ENCODE data around the gene HCN4. TPM values are rescaled to one million over a fixed set of nuclear protein-coding genes. Genes with fewer than 3 reads are reported as not detected.

HCN4 gene
- total RNA-seq, 4 donors from 2014 or later = 0.75 TPM; not detected in 3

DNA sequence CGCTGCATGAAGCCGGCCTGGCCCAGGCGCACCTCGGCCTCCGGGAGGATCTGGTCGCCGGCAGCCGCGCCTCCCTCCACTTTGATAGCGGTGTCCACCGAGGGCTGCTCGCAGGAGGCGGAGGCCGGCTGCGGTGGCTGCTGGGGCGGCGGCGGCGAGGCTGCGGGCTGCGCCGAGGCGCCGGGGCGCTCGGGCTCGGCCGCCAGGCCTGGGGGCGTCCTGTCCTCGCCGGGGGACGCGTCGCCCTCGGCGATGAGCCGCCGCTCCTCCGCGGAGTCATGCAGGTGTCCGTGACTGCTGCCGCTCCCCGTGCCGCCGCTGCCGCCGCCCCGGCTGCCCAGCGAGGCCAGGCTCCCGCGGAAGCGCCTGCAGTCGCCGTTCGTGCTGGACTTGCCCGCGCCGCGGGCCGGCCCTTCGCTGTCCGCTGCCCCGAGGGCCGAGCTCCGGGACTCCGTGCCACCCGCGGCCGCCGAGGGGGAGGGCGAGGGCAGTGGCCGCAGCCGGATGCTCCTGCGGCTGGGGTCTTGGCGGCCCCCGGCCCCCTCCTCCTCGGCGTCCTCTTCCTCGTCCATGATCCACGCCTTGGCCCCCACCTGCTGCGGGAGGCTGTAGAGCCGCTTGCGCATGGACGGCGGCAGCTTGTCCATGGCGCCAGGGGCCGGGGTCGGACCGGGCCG lies 996 bp downstream of the HCN4 start:
- TF ChIP-seq, protein P1, sequence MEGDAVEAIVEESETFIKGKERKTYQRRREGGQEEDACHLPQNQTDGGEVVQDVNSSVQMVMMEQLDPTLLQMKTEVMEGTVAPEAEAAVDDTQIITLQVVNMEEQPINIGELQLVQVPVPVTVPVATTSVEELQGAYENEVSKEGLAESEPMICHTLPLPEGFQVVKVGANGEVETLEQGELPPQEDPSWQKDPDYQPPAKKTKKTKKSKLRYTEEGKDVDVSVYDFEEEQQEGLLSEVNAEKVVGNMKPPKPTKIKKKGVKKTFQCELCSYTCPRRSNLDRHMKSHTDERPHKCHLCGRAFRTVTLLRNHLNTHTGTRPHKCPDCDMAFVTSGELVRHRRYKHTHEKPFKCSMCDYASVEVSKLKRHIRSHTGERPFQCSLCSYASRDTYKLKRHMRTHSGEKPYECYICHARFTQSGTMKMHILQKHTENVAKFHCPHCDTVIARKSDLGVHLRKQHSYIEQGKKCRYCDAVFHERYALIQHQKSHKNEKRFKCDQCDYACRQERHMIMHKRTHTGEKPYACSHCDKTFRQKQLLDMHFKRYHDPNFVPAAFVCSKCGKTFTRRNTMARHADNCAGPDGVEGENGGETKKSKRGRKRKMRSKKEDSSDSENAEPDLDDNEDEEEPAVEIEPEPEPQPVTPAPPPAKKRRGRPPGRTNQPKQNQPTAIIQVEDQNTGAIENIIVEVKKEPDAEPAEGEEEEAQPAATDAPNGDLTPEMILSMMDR (IDR thresholded peaks at IDR 0.05; ENCODE audit: low read depth) = no peak

DNA sequence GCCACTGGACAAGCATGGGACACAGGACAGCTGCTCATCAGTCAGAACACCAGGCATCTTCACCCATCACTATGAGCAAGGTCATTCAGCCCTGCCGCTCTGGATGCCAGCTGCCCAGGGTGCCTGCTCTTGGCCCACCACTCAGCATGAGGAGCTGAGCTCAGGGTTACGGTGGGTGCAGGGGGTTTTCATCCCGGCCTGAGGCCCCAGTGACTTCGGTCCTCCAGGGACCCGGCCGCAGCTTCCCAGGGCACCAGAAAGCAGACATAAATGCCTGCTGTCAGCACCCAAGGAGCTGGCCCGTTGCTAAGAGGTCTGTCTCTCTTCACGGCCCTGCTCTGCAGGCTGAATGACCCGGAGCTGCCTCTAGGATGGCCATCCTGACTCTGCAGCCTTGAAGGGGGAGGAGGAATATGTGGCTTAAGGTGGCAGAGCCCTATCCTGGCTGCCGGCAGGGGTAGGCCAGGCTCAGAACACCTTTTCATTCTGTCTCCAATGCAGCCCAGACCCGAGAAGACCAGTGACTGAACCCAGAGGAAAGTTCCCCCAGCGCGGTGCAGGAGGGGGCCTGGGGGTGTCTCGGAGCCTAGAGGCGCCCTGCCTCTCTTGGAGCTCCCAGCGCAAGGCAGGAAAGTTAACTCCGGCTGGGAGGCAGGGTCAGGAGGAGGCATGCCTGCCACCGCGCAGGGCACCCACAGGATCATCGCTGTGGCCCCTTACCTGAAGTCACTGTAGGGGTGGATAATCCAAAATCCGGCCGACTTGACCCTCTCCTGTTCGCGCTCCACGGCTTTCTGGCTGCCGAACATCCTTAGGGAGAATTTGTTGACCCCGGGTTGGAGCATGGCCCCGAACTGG lies 1.8 kb downstream of the HCN4 start:
- TF ChIP-seq, protein P1 (IDR thresholded peaks at IDR 0.05; ENCODE audit: low read depth) = no peak

DNA sequence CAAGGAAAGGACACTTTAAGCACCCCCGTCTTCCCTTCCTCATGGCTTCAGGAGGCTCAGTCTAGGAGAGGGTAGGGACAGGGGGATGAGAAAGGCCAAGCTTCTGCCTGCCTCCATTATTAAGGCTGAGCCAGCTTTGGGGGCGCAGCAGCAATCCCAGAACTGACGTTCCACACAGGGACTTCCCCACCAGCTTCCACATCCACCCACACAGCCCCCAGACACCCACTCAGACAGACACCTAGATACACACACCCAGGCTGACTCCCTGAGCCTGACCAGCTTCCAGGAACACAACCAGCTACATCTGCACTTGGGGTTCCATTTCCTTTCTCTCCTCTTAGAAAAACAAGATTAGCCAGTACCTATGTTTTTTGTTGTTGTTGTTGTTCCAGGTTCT lies 4.7 kb downstream of the HCN4 start:
- TF ChIP-seq, protein P1 (IDR thresholded peaks at IDR 0.05; ENCODE audit: low read depth) = no peak

DNA sequence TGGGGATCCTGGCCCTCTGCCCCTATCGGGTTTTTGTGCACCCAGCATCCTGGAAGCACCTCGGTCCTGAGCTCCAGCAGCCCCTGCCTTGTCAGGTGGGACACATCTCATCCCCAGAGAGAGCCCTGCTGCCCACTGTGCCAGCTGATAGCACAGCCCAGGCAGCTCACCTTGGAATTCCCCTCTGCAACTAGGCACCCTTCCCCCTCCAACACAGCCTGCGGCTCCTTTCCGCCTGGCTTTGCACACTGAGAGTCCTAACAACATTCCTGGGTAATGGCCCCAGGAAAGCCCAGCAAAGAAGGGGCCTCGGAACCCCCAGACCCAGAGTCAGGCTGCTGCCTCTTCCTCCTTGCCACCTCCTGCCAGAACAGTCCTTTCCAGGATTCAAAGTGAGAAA lies 5.9 kb downstream of the HCN4 start:
- TF ChIP-seq, protein P1 (IDR thresholded peaks at IDR 0.05; ENCODE audit: low read depth) = no peak

DNA sequence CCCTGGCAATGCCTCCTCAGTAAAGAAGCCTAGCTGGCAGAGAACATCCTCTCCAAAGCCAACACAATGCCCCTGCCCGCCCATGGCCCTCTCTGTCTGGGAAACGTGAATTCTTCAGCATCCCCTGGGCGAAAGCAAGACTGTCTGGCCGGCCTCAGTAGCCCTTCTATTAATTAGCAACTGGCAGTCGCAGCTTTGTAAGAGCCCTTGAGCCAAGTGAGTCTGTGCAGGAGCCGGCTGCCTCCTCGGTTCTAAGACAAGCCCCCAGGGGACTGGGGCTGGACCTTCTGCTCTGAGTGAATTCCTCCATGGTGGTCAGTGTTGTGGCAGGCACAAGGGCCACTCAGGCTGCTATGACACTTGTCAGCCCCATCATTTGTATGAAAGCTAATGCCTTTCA lies 7.4 kb downstream of the HCN4 start:
- TF ChIP-seq, protein P1 (IDR thresholded peaks at IDR 0.05; ENCODE audit: low read depth) = no peak

DNA sequence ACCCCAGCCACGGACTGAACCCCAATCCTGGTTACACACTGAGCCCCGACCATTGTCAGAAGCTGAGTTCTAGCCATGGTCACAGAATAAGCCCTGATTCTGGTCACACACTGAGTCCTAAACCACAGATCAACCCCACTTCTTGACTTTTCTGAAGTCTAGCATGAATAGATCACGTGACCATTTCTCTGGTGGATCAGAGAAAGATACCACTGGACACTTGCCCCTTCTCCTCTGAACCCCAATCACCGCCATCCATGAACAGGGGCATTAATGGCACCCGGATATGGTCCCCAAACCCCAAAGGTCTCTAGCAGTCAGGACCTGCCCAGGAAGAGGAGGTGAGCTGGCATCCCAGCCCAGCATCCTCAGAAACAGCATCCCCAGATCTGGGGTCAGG lies 9.1 kb downstream of the HCN4 start:
- TF ChIP-seq, protein P1 (IDR thresholded peaks at IDR 0.05; ENCODE audit: low read depth) = no peak

DNA sequence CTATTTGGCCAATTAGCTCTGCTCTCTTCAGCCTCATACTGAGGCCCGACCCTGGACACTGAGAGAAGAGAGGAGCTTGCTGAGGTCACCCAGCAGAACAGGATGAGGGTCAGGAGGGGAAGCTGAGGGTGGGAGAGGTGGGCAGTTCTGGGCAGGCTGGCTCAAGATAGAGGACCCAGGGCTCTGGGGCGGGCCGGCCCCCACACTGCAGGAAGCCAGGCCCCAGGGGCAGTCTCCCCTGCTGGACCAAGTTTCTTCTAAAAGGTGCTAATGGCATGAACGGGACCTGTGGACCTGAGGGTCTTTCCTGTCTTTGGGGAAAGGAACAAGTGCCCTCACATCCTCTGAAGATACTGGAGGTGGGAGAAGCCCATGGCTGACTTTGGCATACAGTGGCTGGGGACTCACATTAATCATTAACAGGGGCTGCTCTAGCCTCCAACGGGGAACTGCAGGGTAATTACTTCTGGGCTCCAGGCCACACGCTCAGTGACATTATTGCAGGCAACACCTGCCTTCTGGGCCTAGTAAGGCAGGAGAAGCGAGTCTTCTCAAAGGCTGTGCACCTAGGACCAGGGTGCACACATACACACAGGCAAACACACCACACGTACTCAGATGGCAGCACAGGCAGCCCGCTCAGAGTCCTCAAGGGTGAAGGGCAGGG lies 10.6 kb downstream of the HCN4 start:
- TF ChIP-seq, protein P1 (IDR thresholded peaks at IDR 0.05; ENCODE audit: low read depth) = no peak

Data from subcutaneous adipose tissue (tissue), 4 donors.